Spleen (tissue), 13 donors: Measurements from ENCODE around the gene SLC35B4. TPM values are rescaled to one million over a fixed set of nuclear protein-coding genes. Genes with fewer than 3 reads are reported as not detected.

Source experiments
- DNase-seq: peaks from one replicate; pipeline ENCODE4 v3.0.0-alpha.2; 2020
- H3K27ac ChIP-seq, 8 donors: fragments of 200-600 bp; sonication (generic) in 7 of 8; 1 replicate in 4 of 8; 2 replicates in 4 of 8; pipeline versions ENCODE4 v1.5.0 to v1.8.0; 2016 to 2021; ENCODE audit warnings: inconsistent platforms in 4 of 8, mild to moderate bottlenecking in 4 of 8, moderate library complexity in 1 of 8
- H3K27me3 ChIP-seq, 7 donors: fragments of 200-600 bp; sonication (generic) in 6 of 7; replicated peaks in 1 of 7; 1 replicate in 4 of 7; 2 replicates in 3 of 7; pipeline versions ENCODE4 v1.5.0 to v1.8.0; 2016 to 2021; ENCODE audit warnings: inconsistent platforms in 3 of 7, mild to moderate bottlenecking in 1 of 7
- H3K36me3 ChIP-seq, 6 donors: fragments of 200-600 bp; sonication (generic) in 5 of 6; 1 replicate in 4 of 6; 2 replicates in 2 of 6; pipeline versions ENCODE4 v1.5.0 to v1.8.0; 2016 to 2021; ENCODE audit warnings: inconsistent platforms in 2 of 6
- H3K4me1 ChIP-seq, 6 donors: fragments of 200-600 bp; sonication (generic) in 5 of 6; 1 replicate in 3 of 6; 2 replicates in 3 of 6; pipeline versions ENCODE4 v1.5.0 to v1.8.0; 2016 to 2021; ENCODE audit warnings: inconsistent platforms in 3 of 6
- H3K4me3 ChIP-seq, 8 donors: fragments of 200-600 bp; sonication (generic) in 7 of 8; 1 replicate in 4 of 8; 2 replicates in 4 of 8; pipeline versions ENCODE4 v1.5.0 to v1.8.0; 2016 to 2021; ENCODE audit warnings: inconsistent platforms in 4 of 8, mild to moderate bottlenecking in 4 of 8, moderate library complexity in 2 of 8
- H3K9me3 ChIP-seq, 8 donors: fragments of 200-600 bp; sonication (generic) in 7 of 8; 1 replicate in 4 of 8; 2 replicates in 4 of 8; pipeline versions ENCODE4 v1.5.0 to v1.8.0; 2016 to 2021; ENCODE audit warnings: inconsistent platforms in 4 of 8
- POLR2A ChIP-seq, 3 donors: fragments of 450-650 bp; IDR thresholded peaks; one replicate each; pipeline ENCODE4 v1.5.1; 2017; ENCODE audit warnings: antibody characterized with exemption in 3 of 3, mild to moderate bottlenecking in 1 of 3
- POLR2AphosphoS5 ChIP-seq, 3 donors: sonication (generic); formaldehyde crosslinking; IDR thresholded peaks; one replicate each; pipeline ENCODE4 v1.5.1; 2017; ENCODE audit warnings: antibody characterized with exemption in 3 of 3
- WGBS, 5 donors: extraction: QIAGEN DNeasy Blood & Tissue Kit in 3 of 5; methylation state at CpG; one replicate each; pipeline versions ENCODE4 v1.1.5 to v1.1.7; 2013 to 2018; 5-methylcytosine and 5-hydroxymethylcytosine counted together
- intact Hi-C: fragments of 100-400 bp; cut with DNase I; formaldehyde crosslinking; loops from one replicate; pipeline ENCODE4 v1.15.0; 2023; ENCODE audit warnings: low total_unique reads
- long read RNA-seq, 2 donors: transcript quantifications; one replicate each; lab custom pipeline, GENCODE V29; 2026
- polyA plus RNA-seq, 3 donors: library from polyadenylated mRNA; stranded (reverse); fragments of 200-250 nt; gene quantifications; one replicate each; pipeline ENCODE4 v1.2.1, GENCODE V29; 2013
- total RNA-seq, 7 donors: library from RNA; depleted of rRNA in 3 of 7; stranded (reverse); fragments of >200 nt in 3 of 7; fragmentation: NEBNext Ultra II Directional in 4 of 7; extraction: Animal tissue kit (Norgen Biotek cat#: 25700) in 4 of 7; gene quantifications; one replicate each; pipeline versions ENCODE4 v1.1.0 to v1.2.1, GENCODE V29; 2016 to 2021
- TF ChIP-seq, protein P1 (sequence below), 11 experiments: fragments of 200-600 bp in 7 of 11; fragments of 450-650 bp in 4 of 11; sonication (generic) in 4 of 11; IDR thresholded peaks in 8 of 11; conservative IDR thresholded peaks in 3 of 11; 1 replicate in 7 of 11; 2 replicates in 4 of 11; pipeline versions ENCODE4 v1.4.0 to v1.8.0; 2016 to 2021; ENCODE audit warnings: antibody characterized with exemption in 11 of 11, inconsistent platforms in 4 of 11, mild to moderate bottlenecking in 1 of 11
- donor health status: healthy with polysubstance abuse.
- donor health status: DM: no; HTN: no; CAD: no; lungs with moderate emphysema.
- donor health status: DM: no; HTN: no; CAD: no.
- donor health status: Bipolar disorder and iron deficiency.
- donor health status: healthy.
- donor health status: DM: no; HTN: no; CAD: no.
- donor health status: DM: yes; HTN: yes; CAD: no.

The SLC35B4 gene
- 10 to 100 TPM; 10.8 to 19.0 (median 15.0) TPM for total RNA-seq
- polyA plus RNA-seq, result 1 to 10 TPM; 3.4 to 4.8 (median 4.0) TPM
- long read RNA-seq, donor 1, full-length matches to known transcripts, result 5 of 5 reads
- long read RNA-seq, donor 1, partial matches to known transcripts, result 0 of 5 reads
- long read RNA-seq, donor 1, other reads (novel, unspliced or antisense), result 0 of 5 reads
- long read RNA-seq, donor 2, full-length matches to known transcripts, result 2 of 2 reads
- long read RNA-seq, donor 2, partial matches to known transcripts, result 0 of 2 reads
- long read RNA-seq, donor 2, other reads (novel, unspliced or antisense), result 0 of 2 reads

GRCh38 chr7:134316539-134317344 lies at the start of gene SLC35B4:
TSS of gene SLC35B4 (minus strand) at chr7:134316930. CDS start at chr7:134316751, 179 bp downstream.
- H3K27me3 ChIP-seq, result no peaks in the 10 kb centered on the region
- H3K9me3 ChIP-seq, result no peaks in the 10 kb centered on the region
- peak within 1 kb of the TSS; percentile 27 to 84 (median 80) for H3K27ac ChIP-seq
- peak; percentile 99 for DNase-seq
- H3K4me3 ChIP-seq, result peak within 1 kb of the TSS; percentile 78 to 96 (median 92)
- H3K4me1 ChIP-seq, result peaks cover 4 to 26% (median 14%) of the 10 kb centered on the region in 6 donors
- WGBS, 5 donors, result 0 to 1% (median 0%) methylated on average over 20 to 69 of the region's 69 CpGs
- TF ChIP-seq, protein P1, sequence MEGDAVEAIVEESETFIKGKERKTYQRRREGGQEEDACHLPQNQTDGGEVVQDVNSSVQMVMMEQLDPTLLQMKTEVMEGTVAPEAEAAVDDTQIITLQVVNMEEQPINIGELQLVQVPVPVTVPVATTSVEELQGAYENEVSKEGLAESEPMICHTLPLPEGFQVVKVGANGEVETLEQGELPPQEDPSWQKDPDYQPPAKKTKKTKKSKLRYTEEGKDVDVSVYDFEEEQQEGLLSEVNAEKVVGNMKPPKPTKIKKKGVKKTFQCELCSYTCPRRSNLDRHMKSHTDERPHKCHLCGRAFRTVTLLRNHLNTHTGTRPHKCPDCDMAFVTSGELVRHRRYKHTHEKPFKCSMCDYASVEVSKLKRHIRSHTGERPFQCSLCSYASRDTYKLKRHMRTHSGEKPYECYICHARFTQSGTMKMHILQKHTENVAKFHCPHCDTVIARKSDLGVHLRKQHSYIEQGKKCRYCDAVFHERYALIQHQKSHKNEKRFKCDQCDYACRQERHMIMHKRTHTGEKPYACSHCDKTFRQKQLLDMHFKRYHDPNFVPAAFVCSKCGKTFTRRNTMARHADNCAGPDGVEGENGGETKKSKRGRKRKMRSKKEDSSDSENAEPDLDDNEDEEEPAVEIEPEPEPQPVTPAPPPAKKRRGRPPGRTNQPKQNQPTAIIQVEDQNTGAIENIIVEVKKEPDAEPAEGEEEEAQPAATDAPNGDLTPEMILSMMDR (IDR thresholded peaks at IDR 0.05 in 8 of 11, conservative IDR thresholded peaks at IDR 0.05 in 3 of 11), result peak; percentile 13 to 69 (median 41)
- peak; percentile 85 to 93 (median 91) for TF ChIP-seq POLR2AphosphoS5 (IDR thresholded peaks at IDR 0.05)
- TF ChIP-seq POLR2A (IDR thresholded peaks at IDR 0.05), result no peak
- peaks cover 0 to 5% (median 0%) of the 10 kb centered on the region in 6 donors for H3K36me3 ChIP-seq
- intact Hi-C loops, result no loop called here

DNA sequence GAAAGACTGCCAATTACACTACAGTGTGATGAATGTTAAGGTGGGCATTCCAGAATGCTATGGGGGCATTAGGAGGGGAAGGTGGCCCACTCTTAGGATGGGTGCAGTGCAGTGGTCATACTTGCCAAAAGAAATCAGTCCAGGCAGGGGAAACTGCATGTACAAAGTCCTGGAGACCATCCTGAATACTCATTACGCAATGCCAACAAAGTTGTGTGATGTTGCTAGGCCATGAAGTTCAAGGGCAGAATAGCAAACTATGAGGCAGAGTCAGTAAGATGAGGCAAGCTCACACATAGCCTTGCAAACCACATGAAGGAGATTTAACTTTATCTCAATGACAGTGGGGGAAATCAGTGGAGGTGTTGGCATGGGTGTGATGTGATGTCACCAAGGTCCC lies 49.8 kb upstream of the SLC35B4 start:
- H3K4me1 ChIP-seq, result no peaks in the 10 kb centered on the region
- intact Hi-C loops, result no loop called here
- H3K27ac ChIP-seq, result no peak overlapping the region
- H3K36me3 ChIP-seq, result no peaks in the 10 kb centered on the region
- 80 to 94% (median 81%) methylated on average over 1 of the region's 1 CpG for WGBS, 5 donors
- DNase-seq, result no peak
- TF ChIP-seq POLR2A (IDR thresholded peaks at IDR 0.05), result no peak
- no peak overlapping the region for H3K4me3 ChIP-seq
- peaks cover 0 to 15% (median 0%) of the 10 kb centered on the region in 7 donors for H3K27me3 ChIP-seq
- no peaks in the 10 kb centered on the region for H3K9me3 ChIP-seq

- no peaks in the 10 kb centered on the region for H3K4me1 ChIP-seq
- DNase-seq, result no peak
- WGBS, 5 donors, result 70 to 81% (median 76%) methylated on average over 6 of the region's 6 CpGs
- no peak overlapping the region for H3K27ac ChIP-seq
- peaks cover 0 to 6% (median 0%) of the 10 kb centered on the region in 7 donors for H3K27me3 ChIP-seq
- H3K36me3 ChIP-seq, result no peaks in the 10 kb centered on the region
- H3K9me3 ChIP-seq, result no peaks in the 10 kb centered on the region
- H3K4me3 ChIP-seq, result no peak overlapping the region
- TF ChIP-seq POLR2AphosphoS5 (IDR thresholded peaks at IDR 0.05), result no peak
- TF ChIP-seq, protein P1 (IDR thresholded peaks at IDR 0.05 in 8 of 11, conservative IDR thresholded peaks at IDR 0.05 in 3 of 11), result no peak
- TF ChIP-seq POLR2A (IDR thresholded peaks at IDR 0.05), result no peak
- intact Hi-C loops, result no loop called here
Observed at GRCh38 chr7:134365341-134366054, 48.8 kb upstream of the SLC35B4 start.

GRCh38 chr7:134364619-134365037 lies 47.9 kb upstream of the SLC35B4 start:
- Histone ChIP-seq H3K9me3 (no peaks in the 10 kb centered on the region), H3K4me1 (no peaks in the 10 kb centered on the region), H3K27ac (no peak overlapping the region), H3K27me3 (peaks cover 0 to 4% (median 0%) of the 10 kb centered on the region in 7 donors), H3K36me3 (no peaks in the 10 kb centered on the region), H3K4me3 (no peak overlapping the region)
- no peak for DNase-seq
- no peak for TF ChIP-seq POLR2A (IDR thresholded peaks at IDR 0.05)
- TF ChIP-seq, protein P1 (IDR thresholded peaks at IDR 0.05 in 8 of 11, conservative IDR thresholded peaks at IDR 0.05 in 3 of 11), result no peak
- no peak for TF ChIP-seq POLR2AphosphoS5 (IDR thresholded peaks at IDR 0.05)
- intact Hi-C loops, result no loop called here
